Liver (tissue), 9 donors: Measurements from ENCODE around the gene CPA1. TPM values are rescaled to one million over a fixed set of nuclear protein-coding genes. Genes with fewer than 3 reads are reported as not detected.

ENCODE experiments used
- DNase-seq: peaks from one replicate; pipeline ENCODE4 v3.0.0-alpha.2; 2017; ENCODE audit warnings: low spot score
- H3K27ac ChIP-seq, 2 donors: one replicate each; pipeline ENCODE4 v1.7.0; 2013; ENCODE audit warnings: inconsistent platforms in 2 of 2, low read length in 2 of 2, control low read depth in 1 of 2, low read depth in 1 of 2, mild to moderate bottlenecking in 1 of 2
- H3K27me3 ChIP-seq, 4 donors: one replicate each; pipeline versions ENCODE4 v1.6.1 to v1.7.0; 2013; ENCODE audit warnings: low read length in 3 of 4, inconsistent platforms in 1 of 4, mild to moderate bottlenecking in 1 of 4, moderate library complexity in 1 of 4; ENCODE audit not compliant: control insufficient read depth in 4 of 4, insufficient read depth in 4 of 4
- H3K36me3 ChIP-seq, 4 donors: one replicate each; pipeline versions ENCODE4 v1.6.1 to v1.7.0; 2013; ENCODE audit warnings: low read length in 3 of 4, mild to moderate bottlenecking in 3 of 4, low read depth in 1 of 4, moderate library complexity in 1 of 4; ENCODE audit not compliant: control insufficient read depth in 4 of 4, insufficient read depth in 3 of 4
- H3K4me1 ChIP-seq, 4 donors: one replicate each; pipeline versions ENCODE4 v1.6.1 to v1.7.0; 2013; ENCODE audit warnings: low read length in 3 of 4, mild to moderate bottlenecking in 3 of 4, moderate library complexity in 1 of 4; ENCODE audit not compliant: control insufficient read depth in 4 of 4, insufficient read depth in 4 of 4
- H3K4me3 ChIP-seq, 3 donors: one replicate each; pipeline versions ENCODE4 v1.6.1 to v1.7.0; 2013; ENCODE audit warnings: low read length in 3 of 3, control low read depth in 1 of 3, low read depth in 1 of 3, mild to moderate bottlenecking in 1 of 3
- H3K9ac ChIP-seq, 2 donors: one replicate each; pipeline ENCODE4 v1.7.0; 2013; ENCODE audit warnings: low read length in 2 of 2, mild to moderate bottlenecking in 2 of 2, moderate library complexity in 2 of 2, control low read depth in 1 of 2, low read depth in 1 of 2
- H3K9me3 ChIP-seq, 4 donors: one replicate each; pipeline versions ENCODE4 v1.6.1 to v1.7.0; 2013; ENCODE audit warnings: low read length in 3 of 4; ENCODE audit not compliant: control insufficient read depth in 4 of 4
- FOXA1 ChIP-seq: IDR thresholded peaks from 2 replicates; pipeline ENCODE4 v1.6.1; 2016; ENCODE audit warnings: antibody characterized with exemption
- GABPA ChIP-seq, 2 donors: IDR thresholded peaks in 1 of 2; conservative IDR thresholded peaks in 1 of 2; 2 replicates each; pipeline ENCODE4 v1.6.1; 2016; ENCODE audit warnings: antibody characterized with exemption in 2 of 2, mild to moderate bottlenecking in 1 of 2, moderate library complexity in 1 of 2
- HNF4A ChIP-seq, 2 donors: conservative IDR thresholded peaks; 2 replicates each; pipeline ENCODE4 v1.6.1; 2016; ENCODE audit warnings: antibody characterized with exemption in 2 of 2, mild to moderate bottlenecking in 2 of 2
- HNF4G ChIP-seq: IDR thresholded peaks from 2 replicates; pipeline ENCODE4 v1.6.1; 2016; ENCODE audit warnings: antibody characterized with exemption
- JUND ChIP-seq, 2 donors: IDR thresholded peaks; 2 replicates each; pipeline ENCODE4 v1.6.1; 2016; ENCODE audit warnings: antibody characterized with exemption in 2 of 2
- MAX ChIP-seq: IDR thresholded peaks from 2 replicates; pipeline ENCODE4 v1.6.1; 2016; ENCODE audit warnings: antibody characterized with exemption
- NR2F2 ChIP-seq: IDR thresholded peaks from 2 replicates; pipeline ENCODE4 v1.6.1; 2016; ENCODE audit warnings: antibody characterized with exemption
- RAD21 ChIP-seq, 2 donors: IDR thresholded peaks; 2 replicates each; pipeline ENCODE4 v1.6.1; 2016; ENCODE audit warnings: antibody characterized with exemption in 2 of 2, mild to moderate bottlenecking in 2 of 2
- REST ChIP-seq: IDR thresholded peaks from 2 replicates; pipeline ENCODE4 v1.6.1; 2016; ENCODE audit warnings: antibody characterized with exemption, mild to moderate bottlenecking
- RXRA ChIP-seq, 2 donors: IDR thresholded peaks; 2 replicates each; pipeline ENCODE4 v1.6.1; 2017 to 2018; ENCODE audit warnings: antibody characterized with exemption in 2 of 2, mild to moderate bottlenecking in 1 of 2
- YY1 ChIP-seq: IDR thresholded peaks from 2 replicates; pipeline ENCODE4 v1.6.1; 2016; ENCODE audit warnings: antibody characterized with exemption, mild to moderate bottlenecking
- ZBTB33 ChIP-seq: IDR thresholded peaks from 2 replicates; pipeline ENCODE4 v1.6.1; 2016; ENCODE audit warnings: antibody characterized with exemption
- WGBS: extraction: QIAGEN DNeasy Blood & Tissue Kit; methylation state at CpG from one replicate; pipeline ENCODE4 v1.1.7; 2013; 5-methylcytosine and 5-hydroxymethylcytosine counted together
- polyA plus RNA-seq, 2 donors: library from polyadenylated mRNA; stranded (reverse) in 1 of 2; unstranded in 1 of 2; fragments of 200-250 nt in 1 of 2; fragments of >200 nt in 1 of 2; fragmentation: Nextera tagmentation in 1 of 2; extraction: Ambion mirVana in 1 of 2; gene quantifications; one replicate each; pipeline versions ENCODE4 v1.2.1 to v1.2.3, GENCODE V29; 2013 to 2015
- total RNA-seq, 2 donors: library from RNA; depleted of rRNA; stranded (reverse); fragments of >200 nt; gene quantifications; one replicate each; pipeline ENCODE4 v1.2.3, GENCODE V29; 2014
- donor health status: healthy.
- donor health status: healthy.
- donor health status: healthy.
- donor health status: healthy.
- donor health status: healthy.

CPA1 gene
- total and polyA plus RNA-seq, 4 donors = 0.07 to 0.42 TPM; not detected in 2

- Histone ChIP-seq H3K36me3 (no peaks in the 10 kb centered on the region), H3K4me1 (no peaks in the 10 kb centered on the region), H3K27me3 (no peaks in the 10 kb centered on the region), H3K27ac (no peak overlapping the region), H3K9ac (no peak overlapping the region), H3K4me3 (no peak overlapping the region), H3K9me3 (no peaks in the 10 kb centered on the region)
- WGBS = 90% methylated on average over 3 of the region's 3 CpGs
- DNase-seq = no peak
- TF ChIP-seq REST (no peak), RXRA (IDR thresholded peaks at IDR 0.05) (no peak), HNF4A (conservative IDR thresholded peaks at IDR 0.05) (no peak), FOXA1 (no peak), YY1 (no peak), ZBTB33 (no peak), MAX (no peak), NR2F2 (no peak), RAD21 (IDR thresholded peaks at IDR 0.05) (no peak)
Observed at GRCh38 chr7:130338233-130338632, 42.1 kb upstream of the CPA1 start.

- no peaks in the 10 kb centered on the region for H3K36me3 ChIP-seq
- H3K9ac ChIP-seq = no peak overlapping the region
- no peak for DNase-seq
- no peak overlapping the region for H3K4me3 ChIP-seq
- peaks cover 0 to 2% (median 0%) of the 10 kb centered on the region in 4 donors for H3K27me3 ChIP-seq
- H3K27ac ChIP-seq = no peak overlapping the region
- H3K9me3 ChIP-seq = no peaks in the 10 kb centered on the region
- 86% methylated on average over 4 of the region's 4 CpGs for WGBS
- TF ChIP-seq JUND (IDR thresholded peaks at IDR 0.05) (no peak), YY1 (no peak), REST (no peak), ZBTB33 (no peak), FOXA1 (no peak), GABPA (IDR thresholded peaks at IDR 0.05 in 1 of 2, conservative IDR thresholded peaks at IDR 0.05 in 1 of 2) (no peak), NR2F2 (no peak), HNF4G (no peak), MAX (no peak)
- no peaks in the 10 kb centered on the region for H3K4me1 ChIP-seq
Observed at GRCh38 chr7:130341882-130342281, 38.4 kb upstream of the CPA1 start.
